Endothelial cell of umbilical vein (primary cell): ENCODE data around the gene FRS2. TPM values are rescaled to one million over a fixed set of nuclear protein-coding genes. Genes with fewer than 3 reads are reported as not detected.
A peak's percentile ranks its signal among the peaks of the same experiment; 100 is the strongest.

ENCODE experiments used
- BruUV-seq: library from RNA; stranded (reverse); fragments of 400-500 nt; replicated peaks from 2 replicates; lab custom pipeline; 2021; lab: Mats Ljungman, UMichigan
- CTCF ChIA-PET: fragments of 300-600, 350-600 bp; sonication (Branson Sonifier 250); formaldehyde crosslinking; loops from one replicate; lab custom pipeline; 2021; ENCODE audit warnings: antibody characterized with exemption, inconsistent platforms; lab: Charles Lee
- POLR2A ChIA-PET: fragments of 300-600, 350-600 bp; sonication (Branson Sonifier 250); formaldehyde crosslinking; loops from one replicate; lab custom pipeline; 2021; ENCODE audit warnings: antibody characterized with exemption, inconsistent platforms; lab: Charles Lee
- DNase-seq: peaks from one replicate; pipeline ENCODE4 v3.0.0-alpha.2; 2011; ENCODE audit warnings: low read depth, low spot score
- FAIRE-seq: peaks from 2 replicates; lab custom pipeline; 2011; peaks lifted over from hg19 to GRCh38; lab: Jason Lieb, UNC
- H2AFZ ChIP-seq: 2 replicates; pipeline ENCODE4 v1.6.0; 2012; ENCODE audit warnings: low read depth, low read length, control low read depth, inconsistent platforms
- H3K27ac ChIP-seq: 2 replicates; pipeline ENCODE4 v1.5.1; 2011; ENCODE audit warnings: low read depth, mild to moderate bottlenecking, control low read depth, low read length, moderate library complexity; ENCODE audit not compliant: insufficient read depth
- H3K27me3 ChIP-seq, 2 experiments: 2 replicates each; pipeline versions ENCODE4 v1.6.0 to v1.6.1; 2011; ENCODE audit warnings: low read length in 2 of 2, mixed read lengths in 1 of 2; ENCODE audit not compliant: control insufficient read depth in 2 of 2, insufficient read depth in 2 of 2
- H3K36me3 ChIP-seq, 2 experiments: 2 replicates in 1 of 2; 3 replicates in 1 of 2; pipeline ENCODE4 v1.5.1; 2011; ENCODE audit warnings: low read length in 2 of 2, mild to moderate bottlenecking in 1 of 2, moderate library complexity in 1 of 2; ENCODE audit not compliant: control insufficient read depth in 2 of 2, insufficient read depth in 2 of 2; ENCODE audit errors: extremely low read depth in 1 of 2
- H3K4me1 ChIP-seq: 3 replicates; pipeline ENCODE4 v1.5.1; 2011; ENCODE audit warnings: mild to moderate bottlenecking, low read length; ENCODE audit not compliant: control insufficient read depth, insufficient read depth; ENCODE audit errors: extremely low read depth
- H3K4me2 ChIP-seq: 2 replicates; pipeline ENCODE4 v1.6.1; 2011; ENCODE audit warnings: low read length, control low read depth, mixed read lengths; ENCODE audit not compliant: insufficient read depth
- H3K4me3 ChIP-seq, 3 experiments: fragments of 200-600 bp in 1 of 3; sonication (generic), shearing (Covaris generic) in 1 of 3; replicated peaks in 1 of 3; 2 replicates each; pipeline ENCODE4 v1.5.1; 2011 to 2016; ENCODE audit warnings: control low read depth in 3 of 3, low read length in 3 of 3, mild to moderate bottlenecking in 2 of 3, inconsistent platforms in 1 of 3, low read depth in 1 of 3, moderate library complexity in 1 of 3; ENCODE audit not compliant: insufficient read depth in 1 of 3
- H3K79me2 ChIP-seq: 2 replicates; pipeline ENCODE4 v1.6.0; 2012; ENCODE audit warnings: low read length, inconsistent platforms; ENCODE audit not compliant: control insufficient read depth, insufficient read depth
- H3K9ac ChIP-seq: replicated peaks from 2 replicates; pipeline ENCODE3; 2011; ENCODE audit warnings: low read length, control low read depth; ENCODE audit not compliant: insufficient read depth; ENCODE audit errors: extremely low read depth
- H3K9me1 ChIP-seq: replicated peaks from 3 replicates; pipeline ENCODE4 v1.6.0; 2011; ENCODE audit warnings: mild to moderate bottlenecking, low read length; ENCODE audit not compliant: control insufficient read depth, insufficient read depth; ENCODE audit errors: extremely low read depth
- H3K9me3 ChIP-seq: replicated peaks from 2 replicates; pipeline ENCODE4 v1.5.1; 2012; ENCODE audit warnings: low read length, inconsistent platforms; ENCODE audit not compliant: control insufficient read depth, insufficient read depth
- H4K20me1 ChIP-seq: replicated peaks from 2 replicates; pipeline ENCODE3; 2011; ENCODE audit warnings: mild to moderate bottlenecking, low read length; ENCODE audit not compliant: control insufficient read depth, insufficient read depth; ENCODE audit errors: extremely low read depth
- EZH2 ChIP-seq: IDR thresholded peaks from 2 replicates; pipeline ENCODE4 v1.6.1; 2012; ENCODE audit warnings: borderline replicate concordance, low read depth, mild to moderate bottlenecking, moderate library complexity, low read length, inconsistent platforms; ENCODE audit not compliant: severe bottlenecking
- FOS ChIP-seq: IDR thresholded peaks from 2 replicates; pipeline ENCODE4 v1.6.1; 2011; ENCODE audit warnings: mild to moderate bottlenecking, low read length, moderate library complexity, borderline replicate concordance; ENCODE audit not compliant: insufficient read depth
- GATA2 ChIP-seq: IDR thresholded peaks from 2 replicates; pipeline ENCODE4 v1.7.0; 2011; ENCODE audit warnings: low read depth, mild to moderate bottlenecking, moderate library complexity, mixed read lengths, low read length; ENCODE audit not compliant: insufficient read length, insufficient read depth
- JUN ChIP-seq: IDR thresholded peaks from 2 replicates; pipeline ENCODE4 v1.6.1; 2011; ENCODE audit warnings: borderline replicate concordance, low read depth; ENCODE audit not compliant: insufficient read length, insufficient read depth
- MYC ChIP-seq: IDR thresholded peaks from one replicate; pipeline ENCODE4 v1.6.1; 2011; ENCODE audit warnings: mild to moderate bottlenecking, low read depth, low read length
- POLR2A ChIP-seq: IDR thresholded peaks from 2 replicates; pipeline ENCODE4 v1.6.1; 2012; ENCODE audit warnings: low read depth, mild to moderate bottlenecking, control low read depth, low read length
- POLR2AphosphoS5 ChIP-seq: IDR thresholded peaks from 2 replicates; pipeline ENCODE4 v1.6.1; 2012; ENCODE audit warnings: low read depth, mild to moderate bottlenecking, control low read depth, low read length, moderate library complexity; ENCODE audit not compliant: insufficient read depth
- dilution Hi-C: fragments of 300-500 bp; cut with MboI; formaldehyde crosslinking; loops from one replicate; pipeline ENCODE4 v1.15.0; 2019; ENCODE audit warnings: low sequenced_read_pairs; ENCODE audit not compliant: extremely low pct_ligation_motif_present
- intact Hi-C: fragments of 100-400 bp; cut with micrococcal nuclease; formaldehyde crosslinking; loops from one replicate; pipeline ENCODE4 v1.10.0; 2022
- polyA plus RNA-seq, 4 experiments: library from polyadenylated mRNA; depleted of rRNA in 3 of 4; stranded (reverse) in 3 of 4; unstranded in 1 of 4; fragments of >200 nt; gene quantifications; 2 replicates each; pipeline versions ENCODE4 v1.2.1 to v1.2.3, GENCODE V29; 2011 to 2012; ENCODE audit warnings: missing spikeins in 1 of 4
- total RNA-seq: library from RNA; stranded (reverse); gene quantifications from 2 replicates; pipeline ENCODE4 v1.2.3, GENCODE V29; 2021
- TF ChIP-seq, protein P1 (sequence below): IDR thresholded peaks from 2 replicates; pipeline ENCODE4 v1.6.1; 2011; ENCODE audit not compliant: insufficient read depth, insufficient read length
- TF ChIP-seq, protein P2 (sequence below), 2 donors: IDR thresholded peaks; 1 replicate in 1 of 2; 2 replicates in 1 of 2; pipeline ENCODE4 v1.5.1; 2011; ENCODE audit warnings: low read length in 2 of 2, mild to moderate bottlenecking in 2 of 2, moderate library complexity in 2 of 2, control low read depth in 1 of 2, inconsistent platforms in 1 of 2, low read depth in 1 of 2; ENCODE audit not compliant: insufficient read depth in 1 of 2; ENCODE audit errors: extremely low read depth in 1 of 2

FRS2 gene
- total and polyA plus RNA-seq, 2 donors (not counting 3 experiments of a cell fraction or from before 2014, with no cell fraction given) = 6.3 to 15.5 TPM

DNA sequence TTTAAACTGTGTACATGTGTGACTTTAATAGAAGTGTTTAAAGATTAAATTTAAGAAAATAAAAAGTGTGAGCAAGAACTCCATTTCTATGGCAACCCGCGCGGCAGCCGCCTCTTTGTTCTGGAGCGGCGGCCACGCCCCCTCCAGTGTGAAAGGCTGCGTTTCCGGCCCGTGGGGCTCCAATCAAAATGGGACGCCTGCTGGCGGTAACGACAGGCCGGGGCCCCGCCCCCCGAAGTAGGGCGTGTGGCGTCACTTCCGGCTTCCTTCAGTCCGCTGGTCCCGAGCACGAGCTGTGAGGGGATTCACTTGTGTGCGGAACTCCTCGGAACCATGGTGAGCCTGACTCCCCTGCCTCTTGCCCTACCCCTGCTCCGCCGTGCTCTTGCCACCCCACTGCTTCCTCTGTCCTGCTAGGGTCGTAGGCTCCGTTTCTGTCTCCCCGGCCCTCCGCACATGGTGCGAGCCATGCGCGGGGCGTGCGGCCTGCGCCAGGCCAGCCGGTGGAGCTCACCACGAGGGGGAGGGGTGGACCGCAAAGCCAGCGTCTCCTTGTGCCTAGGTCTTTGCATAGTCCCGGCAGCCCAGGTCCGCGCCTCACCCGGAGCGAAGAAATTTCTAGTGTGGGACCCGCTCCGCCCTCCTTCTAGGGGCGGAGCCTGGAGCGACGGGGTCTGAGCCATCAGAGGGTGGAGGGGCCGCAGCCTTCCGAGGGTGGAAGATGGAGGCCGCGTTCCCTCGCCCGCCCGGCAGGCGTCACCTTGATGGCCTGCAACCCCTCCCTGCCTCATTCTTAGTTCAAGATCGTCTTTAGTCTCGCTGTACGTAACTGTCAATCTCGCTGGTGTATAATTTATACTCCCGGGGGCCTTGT lies 115.2 kb downstream of the FRS2 start, which contains the start of gene CCT2:
TSS of gene CCT2 (plus strand) at position 271 of the 874 bp plus-strand sequence. CDS start at position 334, 63 bp downstream.
- DNase-seq (peak; percentile 97), FAIRE-seq (peak; percentile 96)
- Histone ChIP-seq H3K9me1 (no peaks in the 10 kb centered on the region), H3K9ac (peak within 1 kb of the TSS; percentile 72), H4K20me1 (peaks cover 3% of the 10 kb centered on the region), H3K27ac (peak within 1 kb of the TSS; percentile 61), H3K36me3 (peaks cover 13 to 23% of the 10 kb centered on the region in 2 experiments), H3K4me1 (peaks cover 8% of the 10 kb centered on the region), H3K4me3 (peak within 1 kb of the TSS; percentile 16 to 98 (median 97)), H3K9me3 (no peaks in the 10 kb centered on the region), H3K27me3 (no peaks in the 10 kb centered on the region), H3K79me2 (peaks cover 33% of the 10 kb centered on the region), H3K4me2 (peak within 1 kb of the TSS; percentile 99), H2AFZ (peak within 1 kb of the TSS; percentile 15)
- ChIA-PET POLR2A (interaction anchor here (0.7 to 1.0 kb wide), 2 partner anchors 115 to 307 kb away, joined by 3 read pairs; partner anchors contain the start of gene FRS2), CTCF (interaction anchor here (1.0 to 1.8 kb wide), 6 partner anchors 10 to 228 kb away, joined by 4 to 14 read pairs (median 5); no protein-coding TSS in a partner anchor)
- TF ChIP-seq GATA2 (no peak), EZH2 (no peak), POLR2AphosphoS5 (peak; percentile 87), MYC (peak; percentile 46), JUN (no peak), FOS (peak; percentile 6), POLR2A (peak; percentile 93)
- TF ChIP-seq, protein P1, sequence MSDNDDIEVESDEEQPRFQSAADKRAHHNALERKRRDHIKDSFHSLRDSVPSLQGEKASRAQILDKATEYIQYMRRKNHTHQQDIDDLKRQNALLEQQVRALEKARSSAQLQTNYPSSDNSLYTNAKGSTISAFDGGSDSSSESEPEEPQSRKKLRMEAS = no peak
- TF ChIP-seq, protein P2, sequence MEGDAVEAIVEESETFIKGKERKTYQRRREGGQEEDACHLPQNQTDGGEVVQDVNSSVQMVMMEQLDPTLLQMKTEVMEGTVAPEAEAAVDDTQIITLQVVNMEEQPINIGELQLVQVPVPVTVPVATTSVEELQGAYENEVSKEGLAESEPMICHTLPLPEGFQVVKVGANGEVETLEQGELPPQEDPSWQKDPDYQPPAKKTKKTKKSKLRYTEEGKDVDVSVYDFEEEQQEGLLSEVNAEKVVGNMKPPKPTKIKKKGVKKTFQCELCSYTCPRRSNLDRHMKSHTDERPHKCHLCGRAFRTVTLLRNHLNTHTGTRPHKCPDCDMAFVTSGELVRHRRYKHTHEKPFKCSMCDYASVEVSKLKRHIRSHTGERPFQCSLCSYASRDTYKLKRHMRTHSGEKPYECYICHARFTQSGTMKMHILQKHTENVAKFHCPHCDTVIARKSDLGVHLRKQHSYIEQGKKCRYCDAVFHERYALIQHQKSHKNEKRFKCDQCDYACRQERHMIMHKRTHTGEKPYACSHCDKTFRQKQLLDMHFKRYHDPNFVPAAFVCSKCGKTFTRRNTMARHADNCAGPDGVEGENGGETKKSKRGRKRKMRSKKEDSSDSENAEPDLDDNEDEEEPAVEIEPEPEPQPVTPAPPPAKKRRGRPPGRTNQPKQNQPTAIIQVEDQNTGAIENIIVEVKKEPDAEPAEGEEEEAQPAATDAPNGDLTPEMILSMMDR (IDR thresholded peaks at IDR 0.05; ENCODE audit: extremely low read depth in 1 of 2, insufficient read depth in 1 of 2, low read depth in 1 of 2, low read length in 2 of 2) = peak in 1 of 2 donors; percentile 62
- intact Hi-C loops (loop anchor here (1.0 to 5.0 kb wide), 8 partner anchors 104 to 657 kb away; partner anchors contain the start of genes CNOT2, CPSF6, FRS2 and RAB3IP), dilution Hi-C loops (loop anchor here (25.0 kb wide), 1 partner anchor 198 kb away; no protein-coding TSS in a partner anchor)
- TSS peak; percentile 94 for BruUV-seq
